Panc1 (cell line): ENCODE measurements around the gene FRMD4A. TPM values are rescaled to one million over a fixed set of nuclear protein-coding genes. Genes with fewer than 3 reads are reported as not detected.

Source experiments
- ATAC-seq: fragments of 200-7000 bp; cut with Tn5 transposase; 2 replicates; pipeline ENCODE4 v1.9.1; 2020; ENCODE audit warnings: mild to moderate bottlenecking, moderate library complexity
- BruUV-seq: library from RNA; stranded (reverse); fragments of 400-500 nt; replicated peaks from 2 replicates; lab custom pipeline; 2021; lab: Mats Ljungman, UMichigan
- CTCF ChIA-PET: fragments of 300-600 bp; sonication (Branson Sonifier 250); formaldehyde crosslinking; loops from one replicate; lab custom pipeline; 2022; ENCODE audit warnings: antibody characterized with exemption; lab: Charles Lee
- POLR2A ChIA-PET: fragments of 300-600 bp; sonication (Branson Sonifier 250); formaldehyde crosslinking; loops from one replicate; lab custom pipeline; 2022; ENCODE audit warnings: antibody characterized with exemption; lab: Charles Lee
- DNase-seq: peaks from one replicate; pipeline ENCODE4 v3.0.0-alpha.2; 2010; ENCODE audit warnings: low read depth, low spot score
- H3K27ac ChIP-seq: 2 replicates; pipeline ENCODE4 v1.5.1; 2011; ENCODE audit warnings: mild to moderate bottlenecking, low read length, inconsistent platforms
- H3K27me3 ChIP-seq: fragments of 200-500 bp; sonication (Bioruptor generic); 2 replicates; pipeline ENCODE4 v1.6.0; 2014; ENCODE audit warnings: low read length, inconsistent platforms; ENCODE audit not compliant: control insufficient read depth, insufficient read depth
- H3K36me3 ChIP-seq: fragments of 200-500 bp; sonication (Bioruptor generic); 2 replicates; pipeline ENCODE4 v1.5.1; 2014; ENCODE audit warnings: inconsistent platforms, mild to moderate bottlenecking, low read length, moderate library complexity; ENCODE audit not compliant: control insufficient read depth, insufficient read depth
- H3K4me1 ChIP-seq: 2 replicates; pipeline ENCODE4 v1.5.1; 2011; ENCODE audit warnings: inconsistent platforms, mild to moderate bottlenecking, low read length, moderate library complexity; ENCODE audit not compliant: control insufficient read depth, insufficient read depth
- H3K4me3 ChIP-seq, 2 experiments: 2 replicates each; pipeline ENCODE4 v1.5.1; 2011 to 2012; ENCODE audit warnings: low read depth in 2 of 2, low read length in 2 of 2, mild to moderate bottlenecking in 2 of 2, inconsistent platforms in 1 of 2, moderate library complexity in 1 of 2
- H3K9me3 ChIP-seq: fragments of 200-500 bp; sonication (Bioruptor generic); 2 replicates; pipeline ENCODE4 v1.5.1; 2014; ENCODE audit warnings: low read depth, mild to moderate bottlenecking, inconsistent platforms, low read length, moderate library complexity; ENCODE audit not compliant: control insufficient read depth, insufficient read depth
- CTCF ChIP-seq: fragments of 450-650 bp; IDR thresholded peaks from 2 replicates; pipeline ENCODE4 v1.5.1; 2017; ENCODE audit warnings: mild to moderate bottlenecking
- POLR2AphosphoS5 ChIP-seq: IDR thresholded peaks from 2 replicates; pipeline ENCODE4 v1.6.1; 2012; ENCODE audit warnings: mild to moderate bottlenecking, low read depth, low read length, moderate library complexity
- REST ChIP-seq, 2 experiments: IDR thresholded peaks; 2 replicates each; pipeline ENCODE4 v1.6.1; 2011 to 2012; ENCODE audit warnings: low read depth in 2 of 2, control low read depth in 1 of 2, low read length in 1 of 2, mild to moderate bottlenecking in 1 of 2, moderate library complexity in 1 of 2; ENCODE audit not compliant: insufficient read depth in 1 of 2
- SIN3A ChIP-seq: IDR thresholded peaks from 2 replicates; pipeline ENCODE4 v1.6.1; 2012; ENCODE audit warnings: low read depth, mild to moderate bottlenecking, low read length, moderate library complexity, borderline replicate concordance; ENCODE audit not compliant: insufficient read depth
- TCF7L2 ChIP-seq: IDR thresholded peaks from 2 replicates; pipeline ENCODE4 v1.6.1; 2011; ENCODE audit warnings: mild to moderate bottlenecking, low read depth, low read length, inconsistent platforms
- in situ Hi-C: cut with HindIII; loops from 2 replicates; pipeline ENCODE4 v1.10.0; 2016; ENCODE audit warnings: low sequenced_read_pairs, low pct_unique_long_range_greater_than_20kb
- intact Hi-C: fragments of 100-400 bp; cut with micrococcal nuclease; formaldehyde crosslinking; loops from one replicate; pipeline ENCODE4 v1.10.0; 2022; ENCODE audit not compliant: unreplicated experiment
- total RNA-seq: library from RNA; stranded (reverse); gene quantifications from one replicate; pipeline ENCODE4 v1.2.1, GENCODE V29; 2021; ENCODE audit not compliant: unreplicated experiment

FRMD4A gene
- total RNA-seq, 1 experiment from 2014 or later, result 7.1 TPM

GRCh38 chr10:13845897-13846296, 484.8 kb downstream of the FRMD4A start:
- no peak for TF ChIP-seq CTCF
- no peak for TF ChIP-seq POLR2AphosphoS5
- ATAC-seq (no peak), DNase-seq (no peak)
- ChIA-PET POLR2A (no interaction called here), CTCF (no interaction called here)
- intact Hi-C loops (no loop called here), in situ Hi-C loops (no loop called here)
- Histone ChIP-seq H3K27me3 (no peaks in the 10 kb centered on the region), H3K4me1 (no peaks in the 10 kb centered on the region), H3K27ac (no peak overlapping the region), H3K36me3 (no peaks in the 10 kb centered on the region), H3K4me3 (no peak overlapping the region), H3K9me3 (no peaks in the 10 kb centered on the region)
- no TSS peak for BruUV-seq

GRCh38 chr10:13844651-13845050, 486.1 kb downstream of the FRMD4A start:
- H3K4me3 ChIP-seq, result no peak overlapping the region
- DNase-seq, result no peak
- no TSS peak for BruUV-seq
- no peaks in the 10 kb centered on the region for H3K36me3 ChIP-seq
- no peak for TF ChIP-seq POLR2AphosphoS5
- TF ChIP-seq TCF7L2, result no peak
- no peak for TF ChIP-seq CTCF
- no peak for TF ChIP-seq REST (IDR thresholded peaks at IDR 0.05; ENCODE audit: insufficient read depth in 1 of 2, low read depth in 2 of 2, low read length in 1 of 2)
- no peak for TF ChIP-seq SIN3A
- intact Hi-C loops, result no loop called here
- no peaks in the 10 kb centered on the region for H3K4me1 ChIP-seq
- ATAC-seq, result no peak
- H3K27me3 ChIP-seq, result no peaks in the 10 kb centered on the region
- POLR2A ChIA-PET, result no interaction called here
- no peaks in the 10 kb centered on the region for H3K9me3 ChIP-seq
- CTCF ChIA-PET, result no interaction called here
- in situ Hi-C loops, result no loop called here
- H3K27ac ChIP-seq, result no peak overlapping the region

- in situ Hi-C loops, result no loop called here
- ChIA-PET CTCF (no interaction called here), POLR2A (no interaction called here)
- Histone ChIP-seq H3K4me3 (no peak overlapping the region), H3K9me3 (no peaks in the 10 kb centered on the region), H3K27me3 (no peaks in the 10 kb centered on the region), H3K36me3 (no peaks in the 10 kb centered on the region), H3K4me1 (no peaks in the 10 kb centered on the region), H3K27ac (no peak overlapping the region)
- no TSS peak for BruUV-seq
- DNase-seq, result no peak
- TF ChIP-seq REST (IDR thresholded peaks at IDR 0.05; ENCODE audit: insufficient read depth in 1 of 2, low read depth in 2 of 2, low read length in 1 of 2) (no peak), CTCF (no peak), TCF7L2 (no peak), POLR2AphosphoS5 (no peak), SIN3A (no peak)
- no peak for ATAC-seq
- intact Hi-C loops, result no loop called here
Observed at GRCh38 chr10:13842117-13842516, 488.6 kb downstream of the FRMD4A start.
